PFSK-1 (cell line): ENCODE measurements around the gene ARHGEF4.

ENCODE experiments used
- POLR2AphosphoS5 ChIP-seq: IDR thresholded peaks from 2 replicates; pipeline ENCODE4 v1.6.1; 2012; ENCODE audit warnings: low read depth, mild to moderate bottlenecking, control low read depth, low read length, moderate library complexity
- TAF1 ChIP-seq: IDR thresholded peaks from 2 replicates; pipeline ENCODE4 v1.6.1; 2012; ENCODE audit warnings: low read length, control low read depth, borderline replicate concordance; ENCODE audit not compliant: insufficient read depth

GRCh38 chr2:130824492-130825061, 12.1 kb upstream of the ARHGEF4 start:
- no peak for TF ChIP-seq TAF1
- no peak for TF ChIP-seq POLR2AphosphoS5
